ENCODE data around the gene MIA2. TPM values are rescaled to one million over a fixed set of nuclear protein-coding genes. Genes with fewer than 3 reads are reported as not detected.

Gene MIA2
- total RNA-seq: 23.0 to 27.3 TPM (median 26.6 TPM) in 3 replicates
- long read RNA-seq, partial matches to known transcripts: 2 of 63 reads
- long read RNA-seq, other reads (novel, unspliced or antisense): 61 of 63 reads

- H3K4me1 Mint-ChIP-seq (ENCODE audit: low read depth): peaks cover 9% of the 10 kb centered on the region
- peak within 1 kb of the TSS; percentile 38 for H3K4me3 Mint-ChIP-seq (ENCODE audit: unreplicated experiment)
Observed at GRCh38 chr14:39233680-39234326, at the start of gene MIA2. MIA2 (plus strand) TSS chr14:39233915; CDS start chr14:39234115, 200 bp downstream.

GRCh38 chr14:39184628-39185255 is 49.0 kb upstream of the MIA2 start:
- no peak overlapping the region for H3K4me3 Mint-ChIP-seq (ENCODE audit: unreplicated experiment)
- H3K36me3 Mint-ChIP-seq (ENCODE audit: low read depth): peaks cover 20% of the 10 kb centered on the region
- H3K27me3 Mint-ChIP-seq (ENCODE audit: low read depth): no peaks in the 10 kb centered on the region
- H3K4me1 Mint-ChIP-seq (ENCODE audit: low read depth): peaks cover 2% of the 10 kb centered on the region
- no peaks in the 10 kb centered on the region for H3K9me3 Mint-ChIP-seq (ENCODE audit: low read depth)
- no peak for DNase-seq (ENCODE audit: low spot score)
- no peak overlapping the region for H3K27ac Mint-ChIP-seq (ENCODE audit: unreplicated experiment)
- TF ChIP-seq CTCF (IDR thresholded peaks at IDR 0.05): no peak

More at GRCh38 chr14:39233680-39234326, at the start of gene MIA2:
- Mint-ChIP-seq H3K9me3 (ENCODE audit: low read depth) (no peaks in the 10 kb centered on the region), H3K27me3 (ENCODE audit: low read depth) (no peaks in the 10 kb centered on the region), H3K27ac (ENCODE audit: unreplicated experiment) (peak within 1 kb of the TSS; percentile 91), H3K36me3 (ENCODE audit: low read depth) (no peaks in the 10 kb centered on the region)
- no peak for DNase-seq (ENCODE audit: low spot score)
- TF ChIP-seq CTCF (IDR thresholded peaks at IDR 0.05): no peak

- no peak overlapping the region for H3K27ac Mint-ChIP-seq (ENCODE audit: unreplicated experiment)
- no peak overlapping the region for H3K4me3 Mint-ChIP-seq (ENCODE audit: unreplicated experiment)
- no peak for TF ChIP-seq CTCF (IDR thresholded peaks at IDR 0.05)
- no peak for DNase-seq (ENCODE audit: low spot score)
- H3K36me3 Mint-ChIP-seq (ENCODE audit: low read depth): peaks cover 19% of the 10 kb centered on the region
- no peaks in the 10 kb centered on the region for H3K27me3 Mint-ChIP-seq (ENCODE audit: low read depth)
- H3K4me1 Mint-ChIP-seq (ENCODE audit: low read depth): no peaks in the 10 kb centered on the region
- no peaks in the 10 kb centered on the region for H3K9me3 Mint-ChIP-seq (ENCODE audit: low read depth)
Observed at GRCh38 chr14:39185256-39186049, 48.3 kb upstream of the MIA2 start.

- Mint-ChIP-seq H3K27ac (ENCODE audit: unreplicated experiment) (no peak overlapping the region), H3K36me3 (ENCODE audit: low read depth) (peaks cover 19% of the 10 kb centered on the region), H3K4me1 (ENCODE audit: low read depth) (no peaks in the 10 kb centered on the region), H3K27me3 (ENCODE audit: low read depth) (no peaks in the 10 kb centered on the region), H3K4me3 (ENCODE audit: unreplicated experiment) (no peak overlapping the region), H3K9me3 (ENCODE audit: low read depth) (no peaks in the 10 kb centered on the region)
- DNase-seq (ENCODE audit: low spot score): no peak
- no peak for TF ChIP-seq CTCF (IDR thresholded peaks at IDR 0.05)
Observed at GRCh38 chr14:39186941-39187525, 46.7 kb upstream of the MIA2 start.
